Inflammatory macrophage (primary cell): ENCODE measurements around the gene ATG4B.
"Not testable (repeated sequence)": the region's sequence is repeated elsewhere in the genome, so short reads cannot be mapped to it uniquely, and the experiment has no call there.

Source experiments
- DNase-seq, 2 donors: peaks; one replicate each; pipeline ENCODE4 v3.0.0-alpha.2; 2020 to 2022
- total RNA-seq, 18 experiments: gene quantifications; one replicate each; lab custom pipeline; 2026; ENCODE audit warnings: mixed read lengths in 6 of 18, inconsistent platforms in 2 of 18; lab: John Stamatoyannopoulos, UW

ATG4B gene
- 25.2 to 104 (median 51.7) reads per million in 18 experiments for total RNA-seq

GRCh38 chr2:241637018-241637794 lies at the start of gene ATG4B, which contains the start of gene THAP4:
Gene ATG4B, plus strand, starts transcription at chr2:241637693. Its CDS starts 22 bp downstream, at chr2:241637715.
Gene THAP4, minus strand, starts transcription at chr2:241637158. Its CDS starts 141 bp downstream, at chr2:241637017.
- peak; percentile 82 to 94 for DNase-seq

- DNase-seq: not testable (repeated sequence)
These were observed 47.6 kb upstream of the ATG4B start for GRCh38 chr2:241589863-241590262.

- DNase-seq: not testable (repeated sequence)
These were observed 46.7 kb upstream of the ATG4B start for GRCh38 chr2:241590496-241591455.

- DNase-seq: no peak
These were observed 45.2 kb upstream of the ATG4B start for GRCh38 chr2:241592126-241592845.

- no peak for DNase-seq
These were observed 44.2 kb upstream of the ATG4B start for GRCh38 chr2:241593271-241593670.

GRCh38 chr2:241595600-241596140 lies 41.8 kb upstream of the ATG4B start:
- no peak for DNase-seq

GRCh38 chr2:241597561-241597960 lies 39.9 kb upstream of the ATG4B start:
- no peak for DNase-seq

GRCh38 chr2:241598061-241598460 lies 39.4 kb upstream of the ATG4B start:
- DNase-seq: no peak

GRCh38 chr2:241598487-241598886 lies 39.0 kb upstream of the ATG4B start:
- DNase-seq: no peak

- DNase-seq: no peak
These were observed 37.9 kb upstream of the ATG4B start for GRCh38 chr2:241599615-241600014.

- no peak for DNase-seq
These were observed 35.7 kb upstream of the ATG4B start for GRCh38 chr2:241601841-241602240.

- DNase-seq: no peak
These were observed 34.8 kb upstream of the ATG4B start for GRCh38 chr2:241602720-241603119.

GRCh38 chr2:241603686-241604085 lies 33.8 kb upstream of the ATG4B start:
- DNase-seq: no peak

GRCh38 chr2:241606186-241606585 lies 31.3 kb upstream of the ATG4B start:
- no peak for DNase-seq

- no peak for DNase-seq
These were observed 30.2 kb upstream of the ATG4B start for GRCh38 chr2:241607162-241607885.

- DNase-seq: peak in 1 of 2 donors; percentile 30
These were observed 28.6 kb upstream of the ATG4B start for GRCh38 chr2:241608881-241609280.

- peak; percentile 73 to 74 for DNase-seq
These were observed 27.4 kb upstream of the ATG4B start for GRCh38 chr2:241609859-241610793.

GRCh38 chr2:241611062-241611461 lies 26.4 kb upstream of the ATG4B start:
- DNase-seq: no peak

GRCh38 chr2:241612156-241613016 lies 25.1 kb upstream of the ATG4B start:
- DNase-seq: no peak
